Activated CD4-positive, alpha-beta T cell treated with anti-CD3 and anti-CD28 coated beads for 36 hours (primary cell): ENCODE data around the gene SHOC2. TPM values are rescaled to one million over a fixed set of nuclear protein-coding genes. Genes with fewer than 3 reads are reported as not detected.

ENCODE experiments used
- ATAC-seq: fragments of 200-7000 bp; cut with Tn5 transposase; one replicate; pipeline ENCODE4 v1.10.0; 2021; ENCODE audit warnings: mild to moderate bottlenecking, moderate library complexity
- CTCF ChIA-PET: fragments of 350-600 bp; sonication (Branson Sonifier 250); formaldehyde crosslinking; loops from one replicate; lab custom pipeline; 2021; ENCODE audit warnings: antibody characterized with exemption; lab: Charles Lee
- POLR2A ChIA-PET: fragments of 350-600 bp; sonication (Branson Sonifier 250); formaldehyde crosslinking; loops from one replicate; lab custom pipeline; 2021; ENCODE audit warnings: antibody characterized with exemption, inconsistent platforms; lab: Charles Lee
- DNase-seq: peaks from one replicate; pipeline ENCODE4 v3.0.0-alpha.2; 2020
- H3K27ac Mint-ChIP-seq: one replicate; pipeline ENCODE4 v1.8.0; 2021; ENCODE audit warnings: mixed read lengths
- H3K27me3 Mint-ChIP-seq: one replicate; pipeline ENCODE4 v1.8.0; 2021; ENCODE audit warnings: mixed read lengths
- H3K36me3 Mint-ChIP-seq: one replicate; pipeline ENCODE4 v1.8.0; 2021; ENCODE audit warnings: low read depth, mixed read lengths
- H3K4me1 Mint-ChIP-seq: one replicate; pipeline ENCODE4 v1.8.0; 2021; ENCODE audit warnings: mixed read lengths
- H3K4me3 Mint-ChIP-seq: one replicate; pipeline ENCODE4 v1.8.0; 2021; ENCODE audit warnings: mild to moderate bottlenecking, moderate library complexity, mixed read lengths
- H3K9me3 Mint-ChIP-seq: one replicate; pipeline ENCODE4 v1.8.0; 2021; ENCODE audit warnings: low read depth, mixed read lengths
- intact Hi-C, 2 experiments: fragments of 100-400 bp; cut with DNase I in 1 of 2; cut with micrococcal nuclease in 1 of 2; formaldehyde crosslinking; loops; one replicate each; pipeline versions ENCODE4 v1.14.2 to v1.15.1; 2022 to 2024; cut with DNase I, micrococcal nuclease
- total RNA-seq, 2 experiments: library from RNA; stranded (reverse); gene quantifications; one replicate each; pipeline ENCODE4 v1.2.3, GENCODE V29; 2021

The SHOC2 gene
- total RNA-seq, 2 experiments from 2014 or later: 31.3 to 40.4 TPM

- Mint-ChIP-seq H3K4me1 (peaks cover 3% of the 10 kb centered on the region), H3K36me3 (peaks cover 19% of the 10 kb centered on the region), H3K9me3 (no peaks in the 10 kb centered on the region), H3K27me3 (no peaks in the 10 kb centered on the region), H3K27ac (no peak overlapping the region), H3K4me3 (no peak overlapping the region)
- ATAC-seq: no peak
- ChIA-PET CTCF (no interaction called here), POLR2A (no interaction called here)
- intact Hi-C loops: no loop called here
- DNase-seq: no peak
Observed at GRCh38 chr10:111007486-111007885, 88.1 kb downstream of the SHOC2 start.

- Mint-ChIP-seq H3K4me3 (no peak overlapping the region), H3K4me1 (peaks cover 11% of the 10 kb centered on the region), H3K36me3 (peaks cover 44% of the 10 kb centered on the region), H3K27me3 (no peaks in the 10 kb centered on the region), H3K27ac (no peak overlapping the region), H3K9me3 (peaks cover 5% of the 10 kb centered on the region)
- ATAC-seq (no peak), DNase-seq (no peak)
- intact Hi-C loops: no loop called here
- ChIA-PET POLR2A (no interaction called here), CTCF (no interaction called here)
Observed at GRCh38 chr10:111015181-111015580, 95.8 kb downstream of the SHOC2 start.

GRCh38 chr10:111017098-111017497 is 97.7 kb downstream of the SHOC2 start:
- peaks cover 58% of the 10 kb centered on the region for H3K36me3 Mint-ChIP-seq
- peaks cover 11% of the 10 kb centered on the region for H3K4me1 Mint-ChIP-seq
- no peaks in the 10 kb centered on the region for H3K27me3 Mint-ChIP-seq
- DNase-seq (no peak), ATAC-seq (no peak)
- H3K27ac Mint-ChIP-seq: no peak overlapping the region
- peaks cover 7% of the 10 kb centered on the region for H3K9me3 Mint-ChIP-seq
- ChIA-PET CTCF (interaction anchor here (1.4 kb wide), 1 partner anchor 10 kb away, joined by 4 read pairs; no protein-coding TSS in a partner anchor), POLR2A (no interaction called here)
- intact Hi-C loops: no loop called here
- H3K4me3 Mint-ChIP-seq: no peak overlapping the region

- intact Hi-C loops: no loop called here
- no peak overlapping the region for H3K27ac Mint-ChIP-seq
- no peak overlapping the region for H3K4me3 Mint-ChIP-seq
- H3K9me3 Mint-ChIP-seq: peaks cover 11% of the 10 kb centered on the region
- ATAC-seq (no peak), DNase-seq (no peak)
- peaks cover 64% of the 10 kb centered on the region for H3K36me3 Mint-ChIP-seq
- peaks cover 11% of the 10 kb centered on the region for H3K4me1 Mint-ChIP-seq
- CTCF ChIA-PET: no interaction called here
- POLR2A ChIA-PET: no interaction called here
- H3K27me3 Mint-ChIP-seq: no peaks in the 10 kb centered on the region
Observed at GRCh38 chr10:111018021-111018420, 98.6 kb downstream of the SHOC2 start.

- H3K9me3 Mint-ChIP-seq: peaks cover 20% of the 10 kb centered on the region
- DNase-seq (no peak), ATAC-seq (no peak)
- no peaks in the 10 kb centered on the region for H3K27me3 Mint-ChIP-seq
- peaks cover 3% of the 10 kb centered on the region for H3K4me1 Mint-ChIP-seq
- CTCF ChIA-PET: no interaction called here
- intact Hi-C loops: no loop called here
- peaks cover 55% of the 10 kb centered on the region for H3K36me3 Mint-ChIP-seq
- POLR2A ChIA-PET: no interaction called here
- H3K27ac Mint-ChIP-seq: no peak overlapping the region
- H3K4me3 Mint-ChIP-seq: no peak overlapping the region
Observed at GRCh38 chr10:111023060-111023459, 103.7 kb downstream of the SHOC2 start.

GRCh38 chr10:111030042-111030750 is 110.8 kb downstream of the SHOC2 start:
- H3K36me3 Mint-ChIP-seq: peaks cover 33% of the 10 kb centered on the region
- ChIA-PET POLR2A (no interaction called here), CTCF (no interaction called here)
- intact Hi-C loops: no loop called here
- H3K4me1 Mint-ChIP-seq: peaks cover 8% of the 10 kb centered on the region
- H3K27me3 Mint-ChIP-seq: no peaks in the 10 kb centered on the region
- H3K4me3 Mint-ChIP-seq: no peak overlapping the region
- peaks cover 25% of the 10 kb centered on the region for H3K9me3 Mint-ChIP-seq
- no peak overlapping the region for H3K27ac Mint-ChIP-seq
- ATAC-seq (peak; percentile 92), DNase-seq (no peak)

GRCh38 chr10:111034598-111035310 is 115.3 kb downstream of the SHOC2 start:
- intact Hi-C loops: no loop called here
- POLR2A ChIA-PET: no interaction called here
- ATAC-seq (no peak), DNase-seq (no peak)
- CTCF ChIA-PET: no interaction called here
- H3K27me3 Mint-ChIP-seq: peaks cover 2% of the 10 kb centered on the region
- H3K36me3 Mint-ChIP-seq: peaks cover 29% of the 10 kb centered on the region
- peaks cover 8% of the 10 kb centered on the region for H3K4me1 Mint-ChIP-seq
- H3K9me3 Mint-ChIP-seq: peaks cover 21% of the 10 kb centered on the region
- no peak overlapping the region for H3K27ac Mint-ChIP-seq
- H3K4me3 Mint-ChIP-seq: no peak overlapping the region

- no peak for ATAC-seq
- POLR2A ChIA-PET: no interaction called here
- intact Hi-C loops: no loop called here
- peaks cover 2% of the 10 kb centered on the region for H3K27me3 Mint-ChIP-seq
- CTCF ChIA-PET: no interaction called here
- DNase-seq: no peak
- no peak overlapping the region for H3K27ac Mint-ChIP-seq
- peaks cover 32% of the 10 kb centered on the region for H3K36me3 Mint-ChIP-seq
- H3K4me3 Mint-ChIP-seq: no peak overlapping the region
- peaks cover 2% of the 10 kb centered on the region for H3K4me1 Mint-ChIP-seq
- H3K9me3 Mint-ChIP-seq: peaks cover 24% of the 10 kb centered on the region
Observed at GRCh38 chr10:111035542-111035941, 116.1 kb downstream of the SHOC2 start.

GRCh38 chr10:111037858-111038257 is 118.5 kb downstream of the SHOC2 start:
- POLR2A ChIA-PET: no interaction called here
- H3K36me3 Mint-ChIP-seq: peaks cover 21% of the 10 kb centered on the region
- DNase-seq (no peak), ATAC-seq (no peak)
- H3K27ac Mint-ChIP-seq: no peak overlapping the region
- H3K9me3 Mint-ChIP-seq: peaks cover 26% of the 10 kb centered on the region
- no peaks in the 10 kb centered on the region for H3K4me1 Mint-ChIP-seq
- intact Hi-C loops: no loop called here
- CTCF ChIA-PET: interaction anchor here (0.6 to 0.9 kb wide), 5 partner anchors 15 to 226 kb away, joined by 3 to 5 read pairs (median 3); no protein-coding TSS in a partner anchor
- H3K27me3 Mint-ChIP-seq: peaks cover 2% of the 10 kb centered on the region
- H3K4me3 Mint-ChIP-seq: no peak overlapping the region

GRCh38 chr10:111039522-111039921 is 120.1 kb downstream of the SHOC2 start:
- intact Hi-C loops: no loop called here
- H3K27me3 Mint-ChIP-seq: peaks cover 7% of the 10 kb centered on the region

GRCh38 chr10:111057006-111057405 is 137.6 kb downstream of the SHOC2 start:
- H3K27me3 Mint-ChIP-seq: peaks cover 22% of the 10 kb centered on the region
- no peaks in the 10 kb centered on the region for H3K4me1 Mint-ChIP-seq
- no peak overlapping the region for H3K4me3 Mint-ChIP-seq
- intact Hi-C loops: no loop called here
- ATAC-seq (no peak), DNase-seq (no peak)
- peaks cover 7% of the 10 kb centered on the region for H3K9me3 Mint-ChIP-seq
- ChIA-PET CTCF (interaction anchor here (0.9 kb wide), 1 partner anchor 13 kb away, joined by 3 read pairs; no protein-coding TSS in a partner anchor), POLR2A (no interaction called here)
- H3K27ac Mint-ChIP-seq: no peak overlapping the region
- H3K36me3 Mint-ChIP-seq: no peaks in the 10 kb centered on the region

More at GRCh38 chr10:111039522-111039921, 120.1 kb downstream of the SHOC2 start:
- Mint-ChIP-seq H3K36me3 (peaks cover 13% of the 10 kb centered on the region), H3K27ac (no peak overlapping the region), H3K4me1 (no peaks in the 10 kb centered on the region), H3K4me3 (no peak overlapping the region), H3K9me3 (peaks cover 17% of the 10 kb centered on the region)
- DNase-seq: no peak
- ATAC-seq: no peak
- POLR2A ChIA-PET: no interaction called here
- CTCF ChIA-PET: no interaction called here
